Measurements from ENCODE around the gene SUV39H1.

DNA sequence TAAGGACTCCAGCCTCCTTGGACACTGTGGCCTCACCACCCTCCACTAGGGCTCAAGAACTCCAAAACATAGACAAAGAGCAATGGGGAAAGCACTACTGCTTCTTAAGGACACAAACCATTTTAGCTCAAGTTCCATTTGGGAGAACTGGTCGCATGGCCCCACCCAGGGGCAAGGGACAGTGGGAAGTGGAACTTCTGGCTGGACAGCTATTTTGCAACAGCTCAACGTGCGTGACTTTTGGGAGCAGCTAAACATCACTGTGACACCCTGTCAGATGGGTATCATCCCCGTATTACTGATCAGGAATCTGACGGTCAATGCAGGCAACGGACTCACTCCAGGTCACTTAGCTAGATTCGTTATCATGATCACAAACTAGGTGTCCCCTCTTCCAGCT, 56.0 kb downstream of the SUV39H1 start:
- TF ChIP-seq, protein P1, sequence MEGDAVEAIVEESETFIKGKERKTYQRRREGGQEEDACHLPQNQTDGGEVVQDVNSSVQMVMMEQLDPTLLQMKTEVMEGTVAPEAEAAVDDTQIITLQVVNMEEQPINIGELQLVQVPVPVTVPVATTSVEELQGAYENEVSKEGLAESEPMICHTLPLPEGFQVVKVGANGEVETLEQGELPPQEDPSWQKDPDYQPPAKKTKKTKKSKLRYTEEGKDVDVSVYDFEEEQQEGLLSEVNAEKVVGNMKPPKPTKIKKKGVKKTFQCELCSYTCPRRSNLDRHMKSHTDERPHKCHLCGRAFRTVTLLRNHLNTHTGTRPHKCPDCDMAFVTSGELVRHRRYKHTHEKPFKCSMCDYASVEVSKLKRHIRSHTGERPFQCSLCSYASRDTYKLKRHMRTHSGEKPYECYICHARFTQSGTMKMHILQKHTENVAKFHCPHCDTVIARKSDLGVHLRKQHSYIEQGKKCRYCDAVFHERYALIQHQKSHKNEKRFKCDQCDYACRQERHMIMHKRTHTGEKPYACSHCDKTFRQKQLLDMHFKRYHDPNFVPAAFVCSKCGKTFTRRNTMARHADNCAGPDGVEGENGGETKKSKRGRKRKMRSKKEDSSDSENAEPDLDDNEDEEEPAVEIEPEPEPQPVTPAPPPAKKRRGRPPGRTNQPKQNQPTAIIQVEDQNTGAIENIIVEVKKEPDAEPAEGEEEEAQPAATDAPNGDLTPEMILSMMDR (IDR thresholded peaks at IDR 0.05; ENCODE audit: low read depth, low read length, poor library complexity, severe bottlenecking), result no peak
- TF ChIP-seq EZH2phosphoT487 (IDR thresholded peaks at IDR 0.05; ENCODE audit: borderline replicate concordance, low read length), result no peak
